ENCODE results near the gene CCL11.

CCL11 gene

DNA sequence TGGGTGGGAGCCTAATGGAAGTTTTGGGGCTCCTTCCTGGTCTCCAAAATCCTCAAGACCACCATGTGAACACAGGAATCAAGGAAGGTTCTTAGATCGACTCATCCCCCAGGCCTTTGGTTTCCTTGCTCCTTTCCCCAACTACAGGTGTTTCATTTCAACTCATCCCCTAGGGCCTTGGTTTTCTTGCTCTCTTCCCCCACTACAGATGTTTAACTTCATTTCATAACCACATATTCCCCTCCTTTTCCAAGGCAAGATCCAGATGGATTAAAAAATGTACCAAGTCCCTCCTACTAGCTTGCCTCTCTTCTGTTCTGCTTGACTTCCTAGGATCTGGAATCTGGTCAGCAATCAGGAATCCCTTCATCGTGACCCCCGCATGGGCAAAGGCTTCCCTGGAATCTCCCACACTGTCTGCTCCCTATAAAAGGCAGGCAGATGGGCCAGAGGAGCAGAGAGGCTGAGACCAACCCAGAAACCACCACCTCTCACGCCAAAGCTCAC lies at the start of gene CCL11:
CCL11 (plus strand) TSS at position 457 of the 507 bp plus-strand sequence. CDS start 67 bp downstream, outside the sequence.
- no peak for DNase-seq

DNA sequence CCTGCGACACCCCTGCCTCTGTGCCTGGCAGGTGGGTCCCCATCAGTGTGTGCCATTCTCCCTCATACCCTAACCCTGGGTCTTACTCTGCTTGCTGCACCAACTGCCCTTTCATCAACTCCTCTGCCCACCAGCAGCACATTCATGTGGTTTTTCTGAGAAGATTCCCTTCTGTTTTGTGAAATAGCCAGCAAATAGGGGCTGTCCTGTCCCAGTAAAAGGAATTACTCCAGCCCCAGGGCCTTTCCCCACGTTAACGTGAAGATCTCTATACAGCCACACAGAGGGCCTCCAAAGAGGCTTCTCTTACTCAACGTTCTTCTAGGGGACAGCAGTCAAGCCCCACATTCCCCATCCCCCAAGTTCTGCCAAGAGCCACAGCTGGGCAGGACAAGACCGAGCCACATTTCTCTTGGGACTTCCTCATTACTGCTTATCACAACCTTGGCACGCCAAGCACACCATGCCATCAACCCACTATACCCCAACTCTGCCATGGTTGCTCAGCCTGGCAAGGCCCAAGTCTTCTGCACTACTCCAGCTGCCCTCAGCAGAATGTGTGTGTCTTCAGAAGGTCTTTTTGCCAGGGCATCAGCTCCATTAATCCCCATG lies 49.2 kb upstream of the CCL11 start:
- no peak for DNase-seq

GRCh38 chr17:34237458-34237857 lies 48.1 kb upstream of the CCL11 start:
- no peak for DNase-seq

- no peak for DNase-seq
Observed at GRCh38 chr17:34241062-34241461, 44.5 kb upstream of the CCL11 start.

- DNase-seq: no peak
Observed at GRCh38 chr17:34242587-34243363, 42.8 kb upstream of the CCL11 start.

DNA sequence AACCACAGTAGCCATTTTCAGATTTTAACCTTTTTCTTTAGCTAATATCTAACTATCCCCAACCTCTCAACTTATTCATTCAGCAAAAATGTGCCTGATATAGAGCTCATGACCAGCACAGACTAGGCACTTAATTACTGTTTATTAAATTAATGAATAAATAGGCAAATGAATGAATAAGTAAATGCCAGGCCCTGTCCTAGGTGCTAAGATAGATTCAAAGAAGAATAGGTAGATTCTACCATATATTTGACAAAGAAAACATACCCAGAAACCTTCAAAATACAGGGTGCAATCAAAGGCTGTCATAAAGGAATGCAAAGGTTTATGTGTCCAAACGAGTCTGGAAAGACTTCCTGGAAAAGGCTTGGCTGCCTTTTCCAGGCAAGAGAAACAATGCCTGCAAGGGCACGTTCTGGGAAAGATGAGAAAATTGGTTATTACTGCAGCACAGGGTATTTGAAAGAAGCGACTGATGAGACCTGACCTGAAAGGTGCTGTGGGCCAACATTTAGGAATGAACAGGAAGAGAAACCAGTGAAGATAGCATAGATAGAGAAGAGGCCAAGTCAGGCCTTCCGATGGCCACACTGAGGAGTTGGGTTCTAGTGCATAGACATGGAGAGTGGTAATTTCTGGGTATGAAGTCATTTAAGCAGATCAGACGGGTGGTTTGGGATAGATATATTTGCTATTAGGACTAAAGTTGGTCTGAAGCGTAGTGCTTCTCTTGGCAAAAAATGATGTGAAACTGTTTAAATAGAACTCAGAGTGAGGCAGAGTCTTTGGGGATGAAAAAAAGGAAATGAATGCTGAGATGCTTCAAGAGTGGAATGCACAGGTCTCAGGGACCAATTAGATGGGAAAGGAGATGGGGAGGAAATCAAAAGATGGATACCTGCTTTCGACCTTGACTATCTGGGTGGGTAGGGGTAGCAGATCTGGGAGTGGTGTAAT lies 41.9 kb upstream of the CCL11 start:
- no peak for DNase-seq

DNA sequence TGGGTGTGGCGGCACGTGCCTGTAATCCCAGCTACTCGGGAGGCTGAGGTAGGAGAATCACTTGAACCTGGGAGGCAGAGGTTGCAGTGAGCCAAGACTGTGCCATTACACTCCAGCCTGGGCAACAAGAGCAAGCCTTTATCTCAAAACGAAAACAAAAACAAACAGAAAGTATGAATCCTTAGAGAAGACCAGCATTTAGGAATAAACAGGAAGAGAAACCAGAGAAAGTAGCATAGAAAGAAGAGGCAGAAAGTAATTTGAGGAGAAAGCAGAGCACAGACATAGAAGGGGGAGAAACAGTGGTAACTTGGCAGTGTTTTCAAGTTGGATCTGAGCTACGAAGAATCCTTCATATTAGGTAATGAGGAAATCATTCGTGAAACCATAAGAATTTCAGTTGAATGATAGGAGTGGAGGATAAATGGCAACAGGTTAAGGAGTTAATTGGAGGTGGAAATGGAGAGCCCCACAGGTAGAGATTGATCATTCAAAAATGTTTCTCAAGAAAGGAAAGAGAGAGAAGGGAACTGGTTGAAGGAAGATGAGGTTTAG lies 40.1 kb upstream of the CCL11 start:
- DNase-seq: no peak

- DNase-seq: no peak
Observed at GRCh38 chr17:34246446-34246845, 39.1 kb upstream of the CCL11 start.

DNA sequence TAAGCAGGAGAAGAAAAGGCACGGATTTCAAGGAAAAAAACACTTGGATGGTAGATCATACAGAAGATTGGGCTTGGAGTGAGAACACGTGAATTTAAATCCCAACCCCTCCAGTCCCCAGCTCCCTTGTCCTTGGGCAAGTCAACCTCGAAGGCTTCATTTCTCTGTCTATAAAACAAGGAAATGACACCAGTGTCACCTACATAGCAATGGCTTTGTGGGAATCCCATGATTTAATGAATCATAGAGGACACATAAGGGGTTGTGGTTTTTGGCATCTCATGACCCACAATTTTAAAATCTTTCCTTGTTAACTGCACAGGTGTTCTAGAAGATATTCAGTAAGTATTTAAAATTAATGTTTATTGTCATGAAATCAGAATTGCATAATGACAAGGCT lies 38.7 kb upstream of the CCL11 start:
- no peak for DNase-seq

DNA sequence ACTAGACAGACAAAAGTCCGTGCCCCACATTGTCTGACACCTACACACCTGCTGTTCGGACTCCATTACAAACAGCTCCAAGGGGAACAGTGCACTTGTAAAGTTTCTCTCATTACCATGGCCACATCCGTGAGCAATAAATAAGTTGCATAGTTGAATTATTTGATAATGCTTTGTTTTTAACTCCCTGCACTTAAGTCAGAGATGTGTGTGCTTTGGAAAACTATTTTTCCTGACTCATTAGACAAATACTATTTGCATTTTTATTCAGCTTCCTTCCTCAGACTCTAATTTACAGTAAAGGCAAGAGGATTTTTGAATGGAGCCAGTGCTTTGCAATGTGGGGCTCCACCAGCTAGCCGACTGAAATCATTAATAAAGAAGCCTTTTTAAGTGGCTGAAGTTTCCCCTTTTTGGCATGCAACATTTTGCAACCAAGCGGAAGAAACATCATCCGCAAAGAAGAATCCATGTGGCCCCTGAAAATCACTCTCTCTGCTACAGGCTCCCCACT lies 37.0 kb upstream of the CCL11 start:
- no peak for DNase-seq

DNA sequence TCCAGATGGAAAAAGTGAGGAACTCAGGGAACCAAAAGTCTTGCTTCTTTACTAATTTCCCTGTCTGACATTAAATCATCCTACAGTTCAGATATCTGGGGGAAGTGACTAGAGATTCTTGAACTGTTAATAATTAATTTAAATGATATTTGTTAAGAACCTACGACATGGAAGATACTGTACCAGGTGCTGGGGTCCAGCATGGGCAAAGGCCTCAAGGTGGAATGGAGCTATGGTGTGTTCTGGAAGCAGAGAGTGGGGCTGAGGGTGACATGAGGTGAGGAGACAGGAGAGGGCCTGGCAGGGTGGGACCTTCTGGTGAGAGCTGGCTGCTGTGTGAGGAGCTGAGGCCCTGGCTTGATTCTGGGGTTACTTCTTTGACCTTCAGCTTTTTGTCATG lies 36.5 kb upstream of the CCL11 start:
- no peak for DNase-seq

- DNase-seq: no peak
Observed at GRCh38 chr17:34249478-34249877, 36.1 kb upstream of the CCL11 start.

DNA sequence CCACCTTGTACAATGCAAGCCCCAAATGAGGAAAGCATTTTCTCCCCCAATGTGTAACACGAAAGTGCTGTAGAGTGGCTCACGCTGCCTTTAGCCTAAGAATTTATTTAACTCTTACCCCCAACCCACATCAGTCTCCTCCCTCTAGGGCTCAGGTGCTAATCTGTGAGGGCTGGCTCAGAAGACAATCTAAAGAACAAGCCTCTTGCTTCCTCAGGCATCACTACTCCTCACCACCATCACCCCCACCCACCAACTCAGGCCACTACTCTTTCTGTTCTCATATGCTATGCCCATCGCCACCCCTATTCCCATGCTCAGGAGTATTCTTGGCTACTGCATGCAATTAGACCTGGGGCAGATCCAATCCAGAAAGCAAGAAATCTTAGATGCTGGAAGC lies 34.4 kb upstream of the CCL11 start:
- DNase-seq: no peak

GRCh38 chr17:34252095-34252443 lies 33.5 kb upstream of the CCL11 start:
- DNase-seq: no peak

- no peak for DNase-seq
Observed at GRCh38 chr17:34252444-34253138, 33.0 kb upstream of the CCL11 start.

- no peak for DNase-seq
Observed at GRCh38 chr17:34253139-34253525, 32.4 kb upstream of the CCL11 start.

DNA sequence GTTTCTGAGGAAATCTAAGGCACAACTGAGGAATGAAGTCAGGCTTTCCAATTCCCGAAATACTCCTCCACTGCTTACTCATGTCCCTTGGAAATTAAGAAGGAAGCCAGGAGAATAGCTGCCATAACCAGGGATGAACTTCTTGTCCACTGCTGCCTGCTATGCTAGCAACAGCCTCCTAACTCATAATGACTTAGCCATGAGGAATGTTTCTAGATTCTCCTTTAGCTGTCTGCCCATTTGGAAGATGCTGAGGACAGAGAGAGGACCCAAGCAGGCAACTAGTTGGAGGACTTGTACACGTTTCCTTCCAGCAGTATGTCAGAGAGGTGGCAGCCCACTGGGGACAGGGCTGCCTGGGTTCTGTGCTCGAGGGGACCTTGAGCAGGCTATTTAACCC lies 31.4 kb upstream of the CCL11 start:
- no peak for DNase-seq

DNA sequence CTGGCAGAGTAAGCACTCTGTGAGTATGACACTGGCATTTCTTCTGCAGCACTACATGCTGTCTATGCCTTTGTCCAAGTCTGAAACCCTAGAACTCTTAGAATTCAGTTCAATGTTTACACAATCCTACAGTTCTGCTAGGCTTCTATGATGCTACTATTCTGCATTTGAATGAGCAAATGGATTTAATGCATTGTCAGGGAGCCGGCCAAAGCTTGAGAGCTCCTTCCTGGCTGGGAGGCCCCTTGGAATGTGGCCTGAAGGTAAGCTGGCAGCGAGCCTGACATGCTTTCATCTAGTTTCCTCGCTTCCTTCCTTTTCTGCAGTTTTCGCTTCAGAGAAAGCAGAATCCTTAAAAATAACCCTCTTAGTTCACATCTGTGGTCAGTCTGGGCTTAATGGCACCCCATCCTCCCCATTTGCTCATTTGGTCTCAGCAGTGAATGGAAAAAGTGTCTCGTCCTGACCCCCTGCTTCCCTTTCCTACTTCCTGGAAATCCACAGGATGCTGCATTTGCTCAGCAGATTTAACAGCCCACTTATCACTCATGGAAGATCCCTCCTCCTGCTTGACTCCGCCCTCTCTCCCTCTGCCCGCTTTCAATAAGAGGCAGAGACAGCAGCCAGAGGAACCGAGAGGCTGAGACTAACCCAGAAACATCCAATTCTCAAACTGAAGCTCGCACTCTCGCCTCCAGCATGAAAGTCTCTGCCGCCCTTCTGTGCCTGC lies 30.7 kb upstream of the CCL11 start, which contains the start of gene CCL2:
CCL2 (plus strand) TSS at position 635 of the 730 bp plus-strand sequence; CDS start at position 700, 65 bp downstream.
- no peak for DNase-seq

GRCh38 chr17:34255381-34255732 lies 30.2 kb upstream of the CCL11 start:
- DNase-seq: no peak

- no peak for DNase-seq
Observed at GRCh38 chr17:34255841-34256240, 29.7 kb upstream of the CCL11 start.

DNA sequence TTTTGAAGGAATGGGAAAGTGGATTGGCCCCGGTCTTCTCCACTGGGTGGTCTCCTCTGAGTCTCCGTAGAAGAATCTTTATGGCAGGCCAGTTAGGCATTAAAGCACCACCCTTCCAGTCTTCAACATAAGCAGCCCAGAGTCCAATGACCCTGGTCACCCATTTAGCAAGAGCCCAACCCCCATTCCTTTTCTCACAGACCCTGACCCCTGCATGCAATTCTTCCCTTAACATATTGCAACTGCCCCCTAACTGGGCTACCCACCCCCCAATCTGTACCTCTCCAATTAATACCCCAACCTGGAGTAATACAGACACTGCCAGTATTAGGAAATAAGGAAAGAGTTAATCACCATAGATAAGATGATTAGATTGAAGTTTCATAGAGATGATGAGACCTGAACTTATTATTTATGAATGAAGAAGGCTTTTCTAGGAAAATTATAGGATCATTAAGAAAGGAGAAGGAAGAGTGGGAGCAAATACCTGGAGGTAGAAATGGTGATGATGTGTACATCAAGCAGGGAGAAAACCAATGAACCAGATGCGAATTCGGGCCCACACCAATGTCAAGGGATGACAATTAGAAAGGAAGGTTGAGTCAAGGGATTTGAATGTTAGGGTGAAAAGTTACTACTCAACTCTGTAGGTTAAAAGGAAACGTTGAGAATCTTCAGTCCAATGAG lies 28.1 kb upstream of the CCL11 start:
- no peak for DNase-seq
